RPMI7951 (cell line): ENCODE results near the gene PHYHD1. TPM values are rescaled to one million over a fixed set of nuclear protein-coding genes. Genes with fewer than 3 reads are reported as not detected.

Experiments used
- DNase-seq: peaks from one replicate; pipeline ENCODE4 v3.0.0-alpha.2; 2012; ENCODE audit warnings: low read depth
- total RNA-seq: library from RNA; depleted of rRNA; stranded (reverse); fragments of >200 nt; shearing (Covaris generic); gene quantifications from 2 replicates; pipeline ENCODE4 v1.2.3, GENCODE V29; 2014; rRNA removed

The PHYHD1 gene
- total RNA-seq, 1 experiment from 2014 or later = 1.8 TPM

- DNase-seq = no peak
Observed at GRCh38 chr9:128969491-128969890, 48.7 kb downstream of the PHYHD1 start.

GRCh38 chr9:128972956-128973355 is 52.2 kb downstream of the PHYHD1 start:
- DNase-seq = peak; percentile 50

GRCh38 chr9:128979111-128979510 is 58.3 kb downstream of the PHYHD1 start:
- DNase-seq = no peak

- DNase-seq = no peak
Observed at GRCh38 chr9:128983536-128983935, 62.8 kb downstream of the PHYHD1 start.

GRCh38 chr9:128986671-128987070 is 65.9 kb downstream of the PHYHD1 start:
- DNase-seq = no peak

GRCh38 chr9:128987805-128988204 is 67.0 kb downstream of the PHYHD1 start:
- peak; percentile 68 for DNase-seq

Other genes with a start within 250 kb of the PHYHD1 start
- 266 and 329 TPM in 2 replicates for gene SET, start 231.8 kb upstream of the PHYHD1 start, total RNA-seq
- 6.1 and 6.6 TPM in 2 replicates for gene PKN3, start 218.5 kb upstream of the PHYHD1 start, total RNA-seq
- gene ZDHHC12, start 196.9 kb upstream of the PHYHD1 start, total RNA-seq = 68.1 and 69.2 TPM in 2 replicates
- gene ZER1, start 149.1 kb upstream of the PHYHD1 start, total RNA-seq = 13.7 and 15.4 TPM in 2 replicates
- gene TBC1D13, start 133.7 kb upstream of the PHYHD1 start, total RNA-seq = 6.4 and 8.7 TPM in 2 replicates
- 21.8 and 22.9 TPM in 2 replicates for gene ENDOG, start 102.5 kb upstream of the PHYHD1 start, total RNA-seq
- gene SPOUT1, start 91.2 kb upstream of the PHYHD1 start, total RNA-seq = 17.1 and 20.4 TPM in 2 replicates
- 8.0 and 9.6 TPM in 2 replicates for gene KYAT1, start 39.0 kb upstream of the PHYHD1 start, total RNA-seq
- 13.9 and 14.1 TPM in 2 replicates for gene LRRC8A, start 38.8 kb upstream of the PHYHD1 start, total RNA-seq
- gene DOLK, start 26.6 kb downstream of the PHYHD1 start, total RNA-seq = 16.1 and 16.2 TPM in 2 replicates
- gene NUP188, start 26.7 kb downstream of the PHYHD1 start, total RNA-seq = 28.9 and 33.4 TPM in 2 replicates
- 25.2 and 28.2 TPM in 2 replicates for gene SH3GLB2, start 107.3 kb downstream of the PHYHD1 start, total RNA-seq
- gene MIGA2, start 115.6 kb downstream of the PHYHD1 start, total RNA-seq = 13.7 and 15.6 TPM in 2 replicates
- gene DOLPP1, start 160.1 kb downstream of the PHYHD1 start, total RNA-seq = 11.6 and 12.4 TPM in 2 replicates
- gene CRAT, start 189.8 kb downstream of the PHYHD1 start, total RNA-seq = 28.7 and 29.9 TPM in 2 replicates
- 75.8 and 86.1 TPM in 2 replicates for gene PTPA, start 190.4 kb downstream of the PHYHD1 start, total RNA-seq